Measurements from ENCODE around the gene PNMA8C.
"Not testable (repeated sequence)": the region's sequence is repeated elsewhere in the genome, so short reads cannot be mapped to it uniquely, and the experiment has no call there.

DNA sequence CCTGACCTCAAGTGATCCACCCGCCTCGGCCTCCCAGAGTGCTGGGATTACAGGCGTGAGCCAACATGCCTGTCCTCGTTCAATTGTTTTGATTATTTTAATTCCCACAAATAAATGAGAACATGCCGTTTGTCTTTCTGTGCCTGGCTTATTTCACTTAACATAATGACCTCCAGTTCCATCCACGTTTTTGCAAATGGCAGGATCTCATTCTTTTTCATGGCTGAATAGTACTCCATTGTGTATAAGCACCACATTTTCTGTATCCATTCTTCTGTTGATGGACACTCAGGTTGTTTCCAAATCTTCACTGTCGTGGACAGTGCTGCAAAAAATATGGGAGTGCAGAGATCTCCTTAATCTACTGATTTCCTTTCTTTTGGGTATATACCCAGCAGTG, 4.7 kb upstream of the PNMA8C start:
- not testable (repeated sequence) for TF ChIP-seq POLR2AphosphoS5, POLR2A, EP300 (IDR thresholded peaks at IDR 0.05)
- TF ChIP-seq, protein P1, sequence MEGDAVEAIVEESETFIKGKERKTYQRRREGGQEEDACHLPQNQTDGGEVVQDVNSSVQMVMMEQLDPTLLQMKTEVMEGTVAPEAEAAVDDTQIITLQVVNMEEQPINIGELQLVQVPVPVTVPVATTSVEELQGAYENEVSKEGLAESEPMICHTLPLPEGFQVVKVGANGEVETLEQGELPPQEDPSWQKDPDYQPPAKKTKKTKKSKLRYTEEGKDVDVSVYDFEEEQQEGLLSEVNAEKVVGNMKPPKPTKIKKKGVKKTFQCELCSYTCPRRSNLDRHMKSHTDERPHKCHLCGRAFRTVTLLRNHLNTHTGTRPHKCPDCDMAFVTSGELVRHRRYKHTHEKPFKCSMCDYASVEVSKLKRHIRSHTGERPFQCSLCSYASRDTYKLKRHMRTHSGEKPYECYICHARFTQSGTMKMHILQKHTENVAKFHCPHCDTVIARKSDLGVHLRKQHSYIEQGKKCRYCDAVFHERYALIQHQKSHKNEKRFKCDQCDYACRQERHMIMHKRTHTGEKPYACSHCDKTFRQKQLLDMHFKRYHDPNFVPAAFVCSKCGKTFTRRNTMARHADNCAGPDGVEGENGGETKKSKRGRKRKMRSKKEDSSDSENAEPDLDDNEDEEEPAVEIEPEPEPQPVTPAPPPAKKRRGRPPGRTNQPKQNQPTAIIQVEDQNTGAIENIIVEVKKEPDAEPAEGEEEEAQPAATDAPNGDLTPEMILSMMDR (IDR thresholded peaks at IDR 0.05) = not testable (repeated sequence)
